Urothelium cell line (cell line): ENCODE results near the gene LINC00632.

ENCODE experiments used
- DNase-seq: peaks from one replicate; pipeline ENCODE4 v3.0.0; 2011; ENCODE audit warnings: low spot score, mixed read lengths
- FAIRE-seq: peaks from 2 replicates; lab custom pipeline; 2011; peaks lifted over from hg19 to GRCh38; lab: Jason Lieb, UNC

The LINC00632 gene

GRCh38 chrX:140764401-140764919 lies 54.9 kb downstream of the LINC00632 start:
- no peak for FAIRE-seq
- peak; percentile 25 for DNase-seq

DNA sequence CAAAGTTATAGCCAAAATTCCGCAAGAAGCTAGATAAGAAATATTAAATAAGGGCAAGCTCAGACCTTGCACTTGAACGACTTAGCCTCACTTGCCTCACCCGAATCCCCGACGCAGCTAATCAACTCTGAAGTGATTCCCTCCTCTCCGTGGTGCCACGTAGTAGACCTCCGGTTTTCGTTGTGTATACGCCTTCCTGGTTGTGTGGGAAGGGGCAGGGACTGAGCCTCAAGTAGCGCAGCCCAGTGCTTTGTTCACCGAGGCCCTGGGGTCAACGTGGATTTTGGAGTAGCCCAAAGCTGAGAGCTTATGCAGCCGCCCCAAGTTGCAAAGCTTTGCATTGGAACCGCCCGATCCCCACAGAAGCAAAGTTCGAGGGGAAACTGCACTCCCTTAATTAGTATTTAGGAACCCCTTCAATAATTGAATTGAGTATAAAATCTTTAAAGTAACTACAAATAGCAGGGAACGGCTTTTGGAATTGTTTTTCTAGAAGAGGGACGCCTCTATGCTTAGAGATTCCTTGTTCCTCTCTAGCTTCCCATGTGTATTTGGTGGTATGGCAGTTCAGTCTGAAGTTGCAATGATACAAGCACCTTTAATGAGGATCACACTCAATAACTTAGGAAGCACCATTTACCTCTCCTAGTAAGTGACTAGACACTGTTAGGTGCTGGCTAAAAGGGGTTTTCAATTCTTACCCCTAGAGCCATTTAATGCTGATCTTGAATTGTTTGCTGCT lies 55.7 kb downstream of the LINC00632 start:
- DNase-seq (peak; percentile 1), FAIRE-seq (no peak)

DNA sequence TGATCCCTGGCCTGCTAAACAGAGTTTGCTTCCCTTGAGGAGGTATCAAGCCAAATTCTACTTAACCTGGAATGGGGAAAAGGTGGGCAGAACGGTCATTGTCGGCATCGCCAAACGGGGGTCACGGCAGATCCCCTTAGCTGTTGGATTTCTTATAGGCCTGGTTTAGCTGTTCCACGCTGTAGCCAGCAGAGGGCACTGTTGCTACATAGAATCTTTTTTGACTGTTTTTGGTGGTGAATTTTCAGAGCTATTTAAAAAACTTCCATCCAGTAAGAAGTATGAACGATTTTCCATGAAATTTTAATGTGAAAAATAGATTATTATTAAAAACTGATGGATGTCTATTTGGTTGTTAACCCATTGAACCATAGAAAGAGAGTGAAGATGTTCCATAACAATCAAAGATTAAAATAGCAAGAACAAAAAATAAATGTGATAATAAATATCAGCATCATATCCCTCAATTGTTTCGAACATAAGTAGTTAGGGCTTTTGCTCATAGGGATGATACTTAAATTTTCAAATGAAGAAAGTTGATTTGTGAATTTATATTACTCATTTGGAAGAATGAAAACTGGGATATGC lies 56.6 kb downstream of the LINC00632 start:
- FAIRE-seq: no peak
- peak; percentile 7 for DNase-seq

DNA sequence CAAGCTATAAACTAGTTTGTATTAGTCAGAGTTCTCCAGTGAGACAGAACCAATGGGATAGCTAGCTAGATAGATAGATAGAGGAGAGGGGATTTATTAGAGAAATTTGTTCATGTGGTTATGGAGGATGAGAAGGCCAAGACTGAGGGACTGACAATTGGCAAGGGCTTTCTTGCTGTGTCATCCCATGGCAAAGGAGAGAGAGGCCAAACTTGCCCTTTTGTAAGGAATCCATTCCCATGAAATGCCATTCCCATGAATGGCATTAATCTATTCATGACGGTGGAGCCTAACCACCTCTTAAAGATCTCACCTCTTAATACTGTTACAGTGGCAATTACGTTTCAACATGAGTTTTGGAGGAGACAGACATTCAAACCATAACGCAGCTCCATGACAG lies 58.1 kb downstream of the LINC00632 start:
- DNase-seq (no peak), FAIRE-seq (no peak)

- no peak for FAIRE-seq
- no peak for DNase-seq
These were observed 65.7 kb downstream of the LINC00632 start for GRCh38 chrX:140775211-140775610.

DNA sequence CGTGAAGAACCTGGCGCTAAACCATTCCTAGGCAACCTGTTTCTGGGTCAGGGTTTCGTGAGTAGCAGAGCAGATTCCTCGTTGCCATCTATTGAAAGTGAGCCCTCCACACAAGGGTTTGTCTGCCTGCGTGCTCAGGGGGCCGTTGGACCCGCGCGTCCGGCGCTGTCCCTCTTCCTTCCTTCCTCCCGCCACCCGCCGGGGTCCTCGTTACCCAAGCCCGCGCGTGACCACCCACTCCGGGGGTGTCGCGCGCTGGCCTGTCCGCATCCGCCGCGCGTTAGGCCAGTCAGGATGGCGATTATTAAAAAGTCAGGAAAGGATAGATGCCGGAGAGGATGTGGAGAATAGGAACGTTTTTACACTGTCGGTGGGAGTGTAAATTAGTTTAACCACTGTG lies 66.8 kb downstream of the LINC00632 start:
- no peak for DNase-seq
- no peak for FAIRE-seq

- no peak for DNase-seq
- no peak for FAIRE-seq
These were observed 85.1 kb downstream of the LINC00632 start for GRCh38 chrX:140794642-140795041.

- no peak for DNase-seq
- FAIRE-seq: no peak
These were observed 89.7 kb downstream of the LINC00632 start for GRCh38 chrX:140799216-140799615.

- DNase-seq: no peak
- no peak for FAIRE-seq
These were observed 94.7 kb downstream of the LINC00632 start for GRCh38 chrX:140804292-140804691.

- no peak for FAIRE-seq
- DNase-seq: peak; percentile 28
These were observed 106.3 kb downstream of the LINC00632 start for GRCh38 chrX:140815868-140816267.

GRCh38 chrX:140817943-140818342 lies 108.4 kb downstream of the LINC00632 start:
- DNase-seq: no peak
- FAIRE-seq: no peak

GRCh38 chrX:140821280-140821679 lies 111.7 kb downstream of the LINC00632 start:
- FAIRE-seq: no peak
- DNase-seq: no peak

- FAIRE-seq (no peak), DNase-seq (no peak)
These were observed 112.6 kb downstream of the LINC00632 start for GRCh38 chrX:140822184-140822583.

GRCh38 chrX:140822861-140823260 lies 113.3 kb downstream of the LINC00632 start:
- FAIRE-seq (no peak), DNase-seq (no peak)

- DNase-seq (no peak), FAIRE-seq (no peak)
These were observed 127.3 kb downstream of the LINC00632 start for GRCh38 chrX:140836874-140837273.
